CD14-positive monocyte (primary cell): ENCODE data around the gene MRPL42. TPM values are rescaled to one million over a fixed set of nuclear protein-coding genes. Genes with fewer than 3 reads are reported as not detected.

Source experiments
- DNase-seq, 3 donors: peaks; one replicate each; pipeline ENCODE4 v3.0.0-alpha.2; 2011 to 2022
- H2AFZ ChIP-seq: 2 replicates; pipeline ENCODE4 v1.6.0; 2012; ENCODE audit warnings: mild to moderate bottlenecking, low read depth, low read length, inconsistent platforms; ENCODE audit not compliant: insufficient read depth, poor library complexity, severe bottlenecking
- H3K27ac ChIP-seq, 2 donors: 1 replicate in 1 of 2; 2 replicates in 1 of 2; pipeline ENCODE4 v1.5.1; 2012 to 2013; ENCODE audit warnings: low read length in 2 of 2, control low read depth in 1 of 2, inconsistent platforms in 1 of 2, low read depth in 1 of 2, mild to moderate bottlenecking in 1 of 2
- H3K27me3 ChIP-seq, 2 donors: one replicate each; pipeline versions ENCODE4 v1.6.0 to v1.6.1; 2011 to 2013; ENCODE audit warnings: low read length in 2 of 2; ENCODE audit not compliant: control insufficient read depth in 2 of 2, insufficient read depth in 2 of 2
- H3K36me3 ChIP-seq, 2 donors: replicated peaks in 1 of 2; 1 replicate in 1 of 2; 2 replicates in 1 of 2; pipeline versions ENCODE4 v1.5.1 to v1.6.1; 2012 to 2013; ENCODE audit warnings: low read length in 2 of 2, control low read depth in 1 of 2, inconsistent platforms in 1 of 2, mild to moderate bottlenecking in 1 of 2; ENCODE audit not compliant: insufficient read depth in 2 of 2, control insufficient read depth in 1 of 2
- H3K4me1 ChIP-seq, 2 donors: 1 replicate in 1 of 2; 2 replicates in 1 of 2; pipeline versions ENCODE4 v1.5.1 to v1.6.1; 2012 to 2013; ENCODE audit warnings: low read length in 2 of 2, control low read depth in 1 of 2, inconsistent platforms in 1 of 2, mild to moderate bottlenecking in 1 of 2, moderate library complexity in 1 of 2; ENCODE audit not compliant: insufficient read depth in 2 of 2, control insufficient read depth in 1 of 2
- H3K4me2 ChIP-seq: replicated peaks from 2 replicates; pipeline ENCODE3; 2012; ENCODE audit warnings: low read length, moderate library complexity, mild to moderate bottlenecking; ENCODE audit not compliant: poor library complexity, severe bottlenecking; ENCODE audit errors: extremely low read depth
- H3K4me3 ChIP-seq, 3 experiments: fragments of 200-600 bp in 1 of 3; sonication (generic) in 1 of 3; replicated peaks in 1 of 3; 1 replicate in 2 of 3; 2 replicates in 1 of 3; pipeline ENCODE4 v1.5.1; 2011 to 2013; ENCODE audit warnings: low read length in 3 of 3, mild to moderate bottlenecking in 3 of 3, control low read depth in 2 of 3, low read depth in 2 of 3, inconsistent platforms in 1 of 3, moderate library complexity in 1 of 3
- H3K79me2 ChIP-seq: 2 replicates; pipeline ENCODE4 v1.6.0; 2012; ENCODE audit warnings: mild to moderate bottlenecking, control low read depth, inconsistent platforms, low read length, moderate library complexity; ENCODE audit not compliant: insufficient read depth
- H3K9ac ChIP-seq: 2 replicates; pipeline ENCODE4 v1.6.0; 2017; ENCODE audit warnings: low read length, mild to moderate bottlenecking; ENCODE audit not compliant: insufficient read depth, poor library complexity, severe bottlenecking
- H3K9me3 ChIP-seq, 2 donors: replicated peaks in 1 of 2; 1 replicate in 1 of 2; 2 replicates in 1 of 2; pipeline versions ENCODE4 v1.5.1 to v1.6.1; 2012 to 2013; ENCODE audit warnings: low read length in 2 of 2, control low read depth in 1 of 2; ENCODE audit not compliant: control insufficient read depth in 1 of 2, insufficient read depth in 1 of 2
- H4K20me1 ChIP-seq: 2 replicates; pipeline ENCODE4 v1.6.0; 2012; ENCODE audit warnings: mild to moderate bottlenecking, low read length, control low read depth, moderate library complexity; ENCODE audit not compliant: insufficient read depth
- H3K27ac Mint-ChIP-seq, 7 donors: one replicate each; pipeline ENCODE4 v1.8.0; 2020; ENCODE audit warnings: mild to moderate bottlenecking in 7 of 7, mixed read lengths in 7 of 7, moderate library complexity in 6 of 7, inconsistent platforms in 2 of 7
- H3K27me3 Mint-ChIP-seq, 3 donors: one replicate each; pipeline ENCODE4 v1.8.0; 2021 to 2022; ENCODE audit warnings: low read depth in 3 of 3, mild to moderate bottlenecking in 3 of 3, mixed read lengths in 3 of 3, moderate library complexity in 3 of 3, inconsistent platforms in 1 of 3
- H3K36me3 Mint-ChIP-seq, 2 donors: one replicate each; pipeline ENCODE4 v1.8.0; 2020; ENCODE audit warnings: mixed read lengths in 2 of 2, inconsistent platforms in 1 of 2, mild to moderate bottlenecking in 1 of 2
- H3K4me1 Mint-ChIP-seq: one replicate; pipeline ENCODE4 v1.8.0; 2020; ENCODE audit warnings: mild to moderate bottlenecking, mixed read lengths
- H3K4me3 Mint-ChIP-seq, 2 donors: one replicate each; pipeline ENCODE4 v1.8.0; 2020; ENCODE audit warnings: mild to moderate bottlenecking in 2 of 2, mixed read lengths in 2 of 2, moderate library complexity in 1 of 2
- H3K9me3 Mint-ChIP-seq, 7 donors: one replicate each; pipeline ENCODE4 v1.8.0; 2020 to 2022; ENCODE audit warnings: mixed read lengths in 7 of 7, mild to moderate bottlenecking in 6 of 7, moderate library complexity in 6 of 7, inconsistent platforms in 2 of 7
- WGBS: methylation state at CpG from one replicate; pipeline ENCODE4 v1.1.5; 2013; ENCODE audit warnings: missing lambda C conversion rate; ENCODE audit not compliant: insufficient coverage; 5-methylcytosine and 5-hydroxymethylcytosine counted together
- intact Hi-C, 2 donors: fragments of 100-400 bp; cut with micrococcal nuclease; formaldehyde crosslinking; loops; one replicate each; pipeline versions ENCODE4 v1.15.0 to v1.15.1; 2023
- polyA plus RNA-seq, 3 donors: library from polyadenylated mRNA; depleted of rRNA in 1 of 3; unstranded in 2 of 3; stranded (reverse) in 1 of 3; fragments of 300-500 nt in 2 of 3; fragments of >200 nt in 1 of 3; fragmentation: Illumina TruSeq in 2 of 3; gene quantifications; 1 replicate in 2 of 3; 2 replicates in 1 of 3; pipeline ENCODE4 v1.2.3, GENCODE V29; 2012 to 2021
- TF ChIP-seq, protein P1 (sequence below): fragments of 200-600 bp; IDR thresholded peaks from one replicate; pipeline ENCODE4 v1.8.0; 2022; ENCODE audit warnings: antibody characterized with exemption, mild to moderate bottlenecking

MRPL42 gene
- polyA plus RNA-seq, 3 donors, result 15.7 to 68.3 (median 62.8) TPM

- H3K4me2 ChIP-seq, result no peak overlapping the region
- H4K20me1 ChIP-seq, result no peaks in the 10 kb centered on the region
- H3K27ac ChIP-seq, result no peak overlapping the region
- H3K9me3 Mint-ChIP-seq, result peaks cover 0 to 3% (median 0%) of the 10 kb centered on the region in 7 donors
- no peak overlapping the region for H3K9ac ChIP-seq
- no peaks in the 10 kb centered on the region for H3K4me1 ChIP-seq
- H3K9me3 ChIP-seq, result no peaks in the 10 kb centered on the region
- H3K36me3 Mint-ChIP-seq, result no peaks in the 10 kb centered on the region
- H3K36me3 ChIP-seq, result no peaks in the 10 kb centered on the region
- no peaks in the 10 kb centered on the region for H3K27me3 ChIP-seq
- no peak overlapping the region for H3K4me3 ChIP-seq
- WGBS, result no CpG with 5 or more reads among the region's 2 CpGs
- H3K79me2 ChIP-seq, result no peaks in the 10 kb centered on the region
- no peak overlapping the region for H2AFZ ChIP-seq
- no peak overlapping the region for H3K4me3 Mint-ChIP-seq
- intact Hi-C loops, result no loop called here
- TF ChIP-seq, protein P1, sequence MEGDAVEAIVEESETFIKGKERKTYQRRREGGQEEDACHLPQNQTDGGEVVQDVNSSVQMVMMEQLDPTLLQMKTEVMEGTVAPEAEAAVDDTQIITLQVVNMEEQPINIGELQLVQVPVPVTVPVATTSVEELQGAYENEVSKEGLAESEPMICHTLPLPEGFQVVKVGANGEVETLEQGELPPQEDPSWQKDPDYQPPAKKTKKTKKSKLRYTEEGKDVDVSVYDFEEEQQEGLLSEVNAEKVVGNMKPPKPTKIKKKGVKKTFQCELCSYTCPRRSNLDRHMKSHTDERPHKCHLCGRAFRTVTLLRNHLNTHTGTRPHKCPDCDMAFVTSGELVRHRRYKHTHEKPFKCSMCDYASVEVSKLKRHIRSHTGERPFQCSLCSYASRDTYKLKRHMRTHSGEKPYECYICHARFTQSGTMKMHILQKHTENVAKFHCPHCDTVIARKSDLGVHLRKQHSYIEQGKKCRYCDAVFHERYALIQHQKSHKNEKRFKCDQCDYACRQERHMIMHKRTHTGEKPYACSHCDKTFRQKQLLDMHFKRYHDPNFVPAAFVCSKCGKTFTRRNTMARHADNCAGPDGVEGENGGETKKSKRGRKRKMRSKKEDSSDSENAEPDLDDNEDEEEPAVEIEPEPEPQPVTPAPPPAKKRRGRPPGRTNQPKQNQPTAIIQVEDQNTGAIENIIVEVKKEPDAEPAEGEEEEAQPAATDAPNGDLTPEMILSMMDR, result no peak
- no peak overlapping the region for H3K27ac Mint-ChIP-seq
- DNase-seq, result no peak
- H3K4me1 Mint-ChIP-seq, result no peaks in the 10 kb centered on the region
- peaks cover 3 to 5% (median 3%) of the 10 kb centered on the region in 3 donors for H3K27me3 Mint-ChIP-seq
Observed at GRCh38 chr12:93520454-93520853, 53.1 kb downstream of the MRPL42 start.

DNA sequence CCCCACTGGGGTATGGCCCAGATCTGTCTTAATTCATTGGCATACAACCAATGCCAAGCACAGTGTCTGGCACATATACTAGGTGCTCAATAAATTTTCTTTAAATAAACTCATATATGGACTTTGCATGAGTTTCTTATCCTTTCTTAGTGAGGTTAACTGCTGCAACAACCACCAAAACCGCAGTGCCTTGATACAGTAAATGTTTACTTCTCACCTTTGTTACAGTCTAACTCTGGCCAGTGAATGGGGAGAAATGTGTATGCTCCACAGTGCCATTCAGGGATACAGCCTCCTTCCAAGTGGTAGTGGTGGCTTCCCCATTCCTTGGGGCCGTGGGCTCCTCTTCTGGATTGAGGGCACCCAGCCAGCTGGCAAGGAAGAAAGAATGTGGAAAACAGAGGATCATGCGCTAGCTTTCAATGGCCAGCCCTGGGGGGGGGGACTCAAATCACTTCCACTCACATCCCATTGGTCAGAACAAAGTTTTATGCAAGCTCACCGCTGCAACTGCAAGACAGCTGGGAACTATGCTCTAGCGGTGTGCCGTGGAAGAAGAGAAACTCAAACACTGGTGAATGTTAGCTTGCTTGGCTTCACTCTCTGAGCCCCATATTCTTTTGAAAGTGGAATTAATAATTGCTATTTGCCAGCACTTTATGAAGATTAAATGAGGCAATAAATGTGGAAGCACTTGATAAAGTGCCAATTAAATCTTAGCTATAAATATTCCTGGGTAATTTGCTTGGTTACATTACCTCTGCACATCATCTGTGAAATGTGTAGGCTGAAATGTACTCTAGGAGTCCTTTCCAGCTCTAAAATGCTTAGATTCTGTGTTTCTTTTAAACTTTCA lies 54.1 kb downstream of the MRPL42 start:
- no peak overlapping the region for H3K4me3 Mint-ChIP-seq
- intact Hi-C loops, result no loop called here

More for the DNA sequence above, 54.1 kb downstream of the MRPL42 start:
- Histone ChIP-seq H3K4me2 (no peak overlapping the region), H3K36me3 (no peaks in the 10 kb centered on the region), H3K27me3 (no peaks in the 10 kb centered on the region), H3K79me2 (no peaks in the 10 kb centered on the region), H3K27ac (no peak overlapping the region), H3K9ac (no peak overlapping the region), H3K4me1 (no peaks in the 10 kb centered on the region), H3K9me3 (no peaks in the 10 kb centered on the region), H3K4me3 (no peak overlapping the region), H2AFZ (no peak overlapping the region), H4K20me1 (no peaks in the 10 kb centered on the region)
- TF ChIP-seq, protein P1, result no peak
- Mint-ChIP-seq H3K36me3 (no peaks in the 10 kb centered on the region), H3K4me1 (no peaks in the 10 kb centered on the region), H3K27ac (peak overlapping the region in 1 of 7 donors; percentile 60), H3K9me3 (peaks cover 0 to 3% (median 0%) of the 10 kb centered on the region in 7 donors), H3K27me3 (peaks cover 3 to 6% (median 3%) of the 10 kb centered on the region in 3 donors)
- DNase-seq, result no peak
- WGBS, result 96% methylated on average over 3 of the region's 6 CpGs
